GM12878 (cell line): ENCODE results near the gene ANAPC7. TPM values are rescaled to one million over a fixed set of nuclear protein-coding genes. Genes with fewer than 3 reads are reported as not detected.

Source experiments
- ATAC-seq: fragments of 200-7000 bp; cut with Tn5 transposase; 3 replicates; pipeline ENCODE4 v1.9.1; 2020; ENCODE audit warnings: mild to moderate bottlenecking, moderate library complexity
- BruUV-seq: library from RNA; stranded (reverse); fragments of 400-500 nt; replicated peaks from 2 replicates; lab custom pipeline; 2021; lab: Mats Ljungman, UMichigan
- CTCF ChIA-PET: fragments of 300-600 bp; sonication (Branson Sonifier 250); formaldehyde crosslinking; extraction: SDS; loops from one replicate; lab custom pipeline; 2021; ENCODE audit warnings: inconsistent platforms; lab: Yijun Ruan, JAX
- POLR2A ChIA-PET: fragments of 350-600 bp; formaldehyde crosslinking; extraction: SDS; loops from one replicate; lab custom pipeline; 2021; ENCODE audit warnings: inconsistent platforms; lab: Charles Lee
- RAD21 ChIA-PET: fragments of 300-600 bp; sonication (Branson Sonifier 250); formaldehyde crosslinking; loops from one replicate; lab custom pipeline; 2023; ENCODE audit warnings: antibody characterized with exemption; ENCODE audit not compliant: unreplicated experiment; lab: Charles Lee
- SMC1A ChIA-PET: fragments of 300-600 bp; sonication (Branson Sonifier 250); formaldehyde crosslinking; loops from one replicate; lab custom pipeline; 2023; ENCODE audit not compliant: unreplicated experiment, uncharacterized antibody; lab: Charles Lee
- DNase-seq: peaks from one replicate; pipeline ENCODE4 v3.0.0-alpha.2; 2011; ENCODE audit warnings: low read depth, low spot score
- FAIRE-seq: peaks from 3 replicates; lab custom pipeline; 2011; peaks lifted over from hg19 to GRCh38; lab: Jason Lieb, UNC
- H2AFZ ChIP-seq: 2 replicates; pipeline ENCODE4 v1.6.0; 2011; ENCODE audit warnings: low read depth, low read length, control low read depth; ENCODE audit not compliant: control insufficient read depth
- H3K27ac ChIP-seq: 2 replicates; pipeline ENCODE4 v1.5.1; 2011; ENCODE audit warnings: control low read depth; ENCODE audit not compliant: control insufficient read depth, insufficient read depth
- H3K27me3 ChIP-seq, 2 experiments: replicated peaks in 1 of 2; 2 replicates each; pipeline versions ENCODE4 v1.6.0 to v1.6.1; 2011; ENCODE audit warnings: low read length in 1 of 2; ENCODE audit not compliant: control insufficient read depth in 2 of 2, insufficient read depth in 2 of 2
- H3K36me3 ChIP-seq, 2 experiments: 2 replicates each; pipeline ENCODE4 v1.5.1; 2011; ENCODE audit warnings: low read length in 1 of 2; ENCODE audit not compliant: control insufficient read depth in 2 of 2, insufficient read depth in 2 of 2
- H3K4me1 ChIP-seq: 2 replicates; pipeline ENCODE4 v1.6.1; 2011; ENCODE audit warnings: mild to moderate bottlenecking, low read length, moderate library complexity, mixed read lengths; ENCODE audit not compliant: control insufficient read depth, insufficient read depth
- H3K4me2 ChIP-seq: 2 replicates; pipeline ENCODE4 v1.6.0; 2011; ENCODE audit warnings: control low read depth; ENCODE audit not compliant: control insufficient read depth, insufficient read depth
- H3K4me3 ChIP-seq: fragments of 200-600 bp; sonication (generic); 2 replicates; pipeline ENCODE4 v1.5.1; 2016
- H3K79me2 ChIP-seq: 2 replicates; pipeline ENCODE4 v1.6.0; 2011; ENCODE audit warnings: low read length; ENCODE audit not compliant: control insufficient read depth, insufficient read depth
- H3K9ac ChIP-seq: 2 replicates; pipeline ENCODE4 v1.8.0; 2011; ENCODE audit warnings: low read length, control low read depth, mixed read lengths; ENCODE audit not compliant: control insufficient read depth, insufficient read depth
- H3K9me3 ChIP-seq: replicated peaks from 3 replicates; pipeline ENCODE4 v1.5.1; 2011; ENCODE audit warnings: mild to moderate bottlenecking, low read length; ENCODE audit not compliant: control insufficient read depth, insufficient read depth
- H4K20me1 ChIP-seq: 2 replicates; pipeline ENCODE4 v1.6.0; 2011; ENCODE audit not compliant: control insufficient read depth, insufficient read depth
- BCLAF1 ChIP-seq: fragments of 450-650 bp; IDR thresholded peaks from 2 replicates; pipeline ENCODE4 v1.6.1; 2017; ENCODE audit warnings: antibody characterized with exemption, mild to moderate bottlenecking, moderate library complexity
- CTCF ChIP-seq, 3 experiments: IDR thresholded peaks in 2 of 3; conservative IDR thresholded peaks in 1 of 3; 2 replicates each; pipeline ENCODE4 v1.5.1; 2011; ENCODE audit warnings: low read depth in 3 of 3, low read length in 3 of 3, mild to moderate bottlenecking in 3 of 3, control low read depth in 2 of 3, moderate library complexity in 2 of 3, inconsistent platforms in 1 of 3, mixed read lengths in 1 of 3; ENCODE audit not compliant: control insufficient read depth in 2 of 3, insufficient read depth in 1 of 3; ENCODE audit errors: extremely low read depth in 1 of 3
- HSF1 ChIP-seq: fragments of 150-350 bp; IDR thresholded peaks from 2 replicates; pipeline ENCODE4 v1.6.1; 2014; ENCODE audit warnings: mild to moderate bottlenecking, low read depth, low read length
- NR2C2 ChIP-seq: IDR thresholded peaks from 2 replicates; pipeline ENCODE4 v1.6.1; 2011; ENCODE audit warnings: borderline replicate concordance, low read depth; ENCODE audit not compliant: control insufficient read depth, insufficient read length
- PAX5 ChIP-seq: IDR thresholded peaks from 2 replicates; pipeline ENCODE4 v1.6.1; 2011; ENCODE audit warnings: low read depth, low read length, borderline replicate concordance
- PBX3 ChIP-seq: IDR thresholded peaks from 2 replicates; pipeline ENCODE4 v1.6.1; 2011; ENCODE audit warnings: mild to moderate bottlenecking, low read depth, low read length, moderate library complexity; ENCODE audit not compliant: insufficient replicate concordance
- SIN3A ChIP-seq: IDR thresholded peaks from 2 replicates; pipeline ENCODE4 v1.6.1; 2012; ENCODE audit warnings: low read depth, low read length, improper control_type of control experiment
- TAF1 ChIP-seq: IDR thresholded peaks from 2 replicates; pipeline ENCODE4 v1.6.1; 2011; ENCODE audit warnings: mild to moderate bottlenecking, low read depth, low read length, borderline replicate concordance
- TCF7 ChIP-seq: IDR thresholded peaks from 2 replicates; pipeline ENCODE4 v1.6.1; 2014; ENCODE audit warnings: antibody characterized with exemption, borderline replicate concordance
- ZNF622 ChIP-seq: fragments of 450-650 bp; IDR thresholded peaks from 2 replicates; pipeline ENCODE4 v1.6.1; 2017; ENCODE audit warnings: mild to moderate bottlenecking, inconsistent platforms
- ZZZ3 ChIP-seq: IDR thresholded peaks from 2 replicates; pipeline ENCODE4 v1.6.1; 2011; ENCODE audit warnings: low read depth; ENCODE audit not compliant: control insufficient read depth, insufficient read length
- in situ Hi-C: fragments of 300-500 bp; cut with MboI; formaldehyde crosslinking; loops from 9 replicates; pipeline ENCODE4 v1.14.3; 2018; ENCODE audit warnings: mixed read lengths
- intact Hi-C: fragments of 100-400 bp; cut with micrococcal nuclease; formaldehyde crosslinking; loops from one replicate; pipeline ENCODE4 v1.14.2; 2022; ENCODE audit not compliant: unreplicated experiment
- polyA plus RNA-seq, 11 experiments: library from polyadenylated mRNA; depleted of rRNA in 4 of 11; unstranded in 6 of 11; stranded (reverse) in 5 of 11; fragments of >200 nt; fragmentation: Nextera tagmentation in 4 of 11; fragmentation: Illumina TruSeq in 1 of 11; extraction: Ambion mirVana in 4 of 11; extraction: Trizol in 1 of 11; gene quantifications; 1 replicate in 1 of 11; 2 replicates in 10 of 11; pipeline versions ENCODE4 v1.2.1 to v1.2.3, GENCODE V29; 2011 to 2016; ENCODE audit warnings: inconsistent platforms in 2 of 11, missing spikeins in 2 of 11, low read depth in 1 of 11
- total RNA-seq, 4 experiments: library from RNA; depleted of rRNA in 3 of 4; stranded (reverse); fragments of >200 nt in 3 of 4; fragmentation: Illumina TruSeq in 1 of 4; extraction: Trizol in 1 of 4; gene quantifications; 2 replicates each; pipeline versions ENCODE4 v1.2.1 to v1.2.3, GENCODE V29; 2013 to 2021

Gene ANAPC7
- total and polyA plus RNA-seq, 10 of the 15 experiments (the other 5 are each of a cell fraction or from before 2014, with no cell fraction given) = 24.5 to 77.9 (median 58.6) TPM

GRCh38 chr12:110330544-110330943 is 73.0 kb downstream of the ANAPC7 start:
- in situ Hi-C loops = no loop called here
- no peaks in the 10 kb centered on the region for H3K9me3 ChIP-seq
- no peak overlapping the region for H2AFZ ChIP-seq
- TF ChIP-seq NR2C2 = no peak
- TF ChIP-seq PAX5 = no peak
- TF ChIP-seq HSF1 = no peak
- no peak for TF ChIP-seq ZNF622
- no peak for TF ChIP-seq ZZZ3
- TF ChIP-seq TCF7 = no peak
- no peak for TF ChIP-seq CTCF (IDR thresholded peaks at IDR 0.05 in 2 of 3, conservative IDR thresholded peaks at IDR 0.05 in 1 of 3; ENCODE audit: control insufficient read depth in 2 of 3, extremely low read depth in 1 of 3, insufficient read depth in 1 of 3, low read depth in 3 of 3, low read length in 3 of 3)
- TF ChIP-seq PBX3 = no peak
- TF ChIP-seq BCLAF1 = no peak
- no peak for TF ChIP-seq TAF1
- TF ChIP-seq SIN3A = no peak
- no peak overlapping the region for H3K9ac ChIP-seq
- peaks cover 1% of the 10 kb centered on the region for H3K79me2 ChIP-seq
- H4K20me1 ChIP-seq = no peaks in the 10 kb centered on the region
- FAIRE-seq = no peak
- H3K27ac ChIP-seq = no peak overlapping the region
- intact Hi-C loops = no loop called here
- no peak overlapping the region for H3K4me2 ChIP-seq
- H3K4me3 ChIP-seq = no peak overlapping the region
- BruUV-seq = TSS peak; percentile 4
- ChIA-PET CTCF (interaction anchor here (0.6 to 3.0 kb wide), 8 partner anchors 8 to 101 kb away, joined by 3 to 14 read pairs (median 3); no protein-coding TSS in a partner anchor), POLR2A (interaction anchor here (0.6 to 1.4 kb wide), 3 partner anchors 12 to 101 kb away, joined by 3 to 4 read pairs (median 3); no protein-coding TSS in a partner anchor), SMC1A (interaction anchor here (1.1 to 1.7 kb wide), 5 partner anchors 9 to 42 kb away, joined by 3 to 7 read pairs (median 4); no protein-coding TSS in a partner anchor), RAD21 (interaction anchor here (0.7 to 1.7 kb wide), 2 partner anchors 9 to 101 kb away, joined by 3 to 4 read pairs; no protein-coding TSS in a partner anchor)
- ATAC-seq = no peak
- peaks cover 27 to 50% of the 10 kb centered on the region in 2 experiments for H3K36me3 ChIP-seq
- no peaks in the 10 kb centered on the region for H3K27me3 ChIP-seq
- H3K4me1 ChIP-seq = no peaks in the 10 kb centered on the region
- no peak for DNase-seq
